Sigmoid colon (tissue), 7 donors: ENCODE data around the gene PDRG1. TPM values are rescaled to one million over a fixed set of nuclear protein-coding genes. Genes with fewer than 3 reads are reported as not detected.

ENCODE experiments used
- DNase-seq: peaks from one replicate; pipeline ENCODE4 v3.0.0-alpha.2; 2019
- H3K27ac ChIP-seq, 4 donors: fragments of 200-600 bp; sonication (generic); one replicate each; pipeline ENCODE4 v1.5.1; 2016 to 2019; ENCODE audit warnings: mild to moderate bottlenecking in 1 of 4
- H3K27me3 ChIP-seq, 3 donors: fragments of 200-600 bp; sonication (generic); one replicate each; pipeline ENCODE4 v1.5.1; 2019; ENCODE audit warnings: mild to moderate bottlenecking in 1 of 3
- H3K36me3 ChIP-seq, 4 donors: fragments of 200-600 bp; sonication (generic); one replicate each; pipeline ENCODE4 v1.5.1; 2016 to 2019
- H3K4me1 ChIP-seq, 4 donors: fragments of 200-600 bp; sonication (generic); one replicate each; pipeline ENCODE4 v1.5.1; 2017 to 2019
- H3K4me3 ChIP-seq, 4 donors: fragments of 200-600 bp; sonication (generic); one replicate each; pipeline ENCODE4 v1.5.1; 2017 to 2019; ENCODE audit warnings: mild to moderate bottlenecking in 2 of 4, moderate library complexity in 1 of 4
- H3K9me3 ChIP-seq, 4 donors: fragments of 200-600 bp in 3 of 4; sonication (generic) in 3 of 4; one replicate each; pipeline versions ENCODE4 v1.5.1 to v1.6.1; 2013 to 2019
- EP300 ChIP-seq, 4 donors: sonication (generic); formaldehyde crosslinking; IDR thresholded peaks; one replicate each; pipeline ENCODE4 v1.6.1; 2017; ENCODE audit warnings: antibody characterized with exemption in 4 of 4
- POLR2A ChIP-seq, 2 donors: fragments of 450-650 bp; IDR thresholded peaks; one replicate each; pipeline ENCODE4 v1.6.1; 2016; ENCODE audit warnings: antibody characterized with exemption in 2 of 2, mild to moderate bottlenecking in 2 of 2, moderate library complexity in 2 of 2
- POLR2AphosphoS5 ChIP-seq, 4 donors: sonication (generic); formaldehyde crosslinking; IDR thresholded peaks; one replicate each; pipeline ENCODE4 v1.6.1; 2017; ENCODE audit warnings: antibody characterized with exemption in 4 of 4
- WGBS, 2 donors: extraction: QIAGEN DNeasy Blood & Tissue Kit; methylation state at CpG; one replicate each; pipeline ENCODE4 v1.1.7; 2013; 5-methylcytosine and 5-hydroxymethylcytosine counted together
- intact Hi-C: fragments of 100-400 bp; cut with DNase I; formaldehyde crosslinking; loops from one replicate; pipeline ENCODE4 v1.15.1; 2023
- polyA plus RNA-seq, 3 donors: library from polyadenylated mRNA; stranded (reverse); fragments of 200-250 nt; gene quantifications; one replicate each; pipeline ENCODE4 v1.2.3, GENCODE V29; 2013
- total RNA-seq, 4 donors: library from RNA; depleted of rRNA; stranded (reverse); fragments of >200 nt; gene quantifications; one replicate each; pipeline ENCODE4 v1.1.0, GENCODE V29; 2016
- TF ChIP-seq, protein P1 (sequence below), 4 experiments: fragments of 450-650 bp in 3 of 4; fragments of 200-600 bp in 1 of 4; IDR thresholded peaks; one replicate each; pipeline ENCODE4 v1.5.1; 2016 to 2019; ENCODE audit warnings: antibody characterized with exemption in 4 of 4, mild to moderate bottlenecking in 3 of 4, moderate library complexity in 2 of 4
- donor health status: healthy with polysubstance abuse.
- donor health status: Bipolar disorder and iron deficiency.
- donor health status: healthy.

Gene PDRG1
- total and polyA plus RNA-seq, 7 donors, result 5.0 to 15.2 (median 10.2) TPM

DNA sequence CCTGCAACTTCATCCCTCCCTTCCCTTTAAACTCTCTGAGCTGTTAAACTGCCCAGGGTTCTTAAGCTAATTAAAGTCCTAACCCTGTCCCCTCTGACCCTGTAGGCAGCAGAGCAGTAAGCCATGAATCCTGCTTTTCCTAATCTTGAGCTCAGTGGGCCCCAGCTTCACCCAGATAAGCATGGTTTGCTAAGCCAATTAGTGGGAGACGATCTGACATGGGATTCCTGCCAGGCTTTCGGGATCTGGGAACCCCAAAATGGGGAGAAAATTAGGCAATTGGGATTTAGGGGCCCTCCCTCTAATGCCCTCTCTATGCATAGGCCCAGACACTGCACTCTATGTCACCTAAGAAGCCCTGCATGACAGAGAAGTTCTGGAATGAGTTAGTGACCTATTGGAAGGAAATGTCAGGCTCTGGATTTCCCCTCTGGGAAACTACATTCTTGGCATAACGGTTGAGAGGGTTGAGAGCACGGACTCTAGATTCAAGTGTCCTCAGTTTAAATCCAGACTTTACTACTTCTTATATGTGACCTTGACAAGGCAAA, 20.7 kb upstream of the PDRG1 start:
- peaks cover 0 to 8% (median 2%) of the 10 kb centered on the region in 4 donors for H3K4me1 ChIP-seq
- no peak overlapping the region for H3K4me3 ChIP-seq
- DNase-seq, result no peak
- H3K27ac ChIP-seq, result no peak overlapping the region
- TF ChIP-seq EP300 (IDR thresholded peaks at IDR 0.05) (no peak), POLR2AphosphoS5 (IDR thresholded peaks at IDR 0.05) (no peak), POLR2A (IDR thresholded peaks at IDR 0.05) (no peak)
- TF ChIP-seq, protein P1, sequence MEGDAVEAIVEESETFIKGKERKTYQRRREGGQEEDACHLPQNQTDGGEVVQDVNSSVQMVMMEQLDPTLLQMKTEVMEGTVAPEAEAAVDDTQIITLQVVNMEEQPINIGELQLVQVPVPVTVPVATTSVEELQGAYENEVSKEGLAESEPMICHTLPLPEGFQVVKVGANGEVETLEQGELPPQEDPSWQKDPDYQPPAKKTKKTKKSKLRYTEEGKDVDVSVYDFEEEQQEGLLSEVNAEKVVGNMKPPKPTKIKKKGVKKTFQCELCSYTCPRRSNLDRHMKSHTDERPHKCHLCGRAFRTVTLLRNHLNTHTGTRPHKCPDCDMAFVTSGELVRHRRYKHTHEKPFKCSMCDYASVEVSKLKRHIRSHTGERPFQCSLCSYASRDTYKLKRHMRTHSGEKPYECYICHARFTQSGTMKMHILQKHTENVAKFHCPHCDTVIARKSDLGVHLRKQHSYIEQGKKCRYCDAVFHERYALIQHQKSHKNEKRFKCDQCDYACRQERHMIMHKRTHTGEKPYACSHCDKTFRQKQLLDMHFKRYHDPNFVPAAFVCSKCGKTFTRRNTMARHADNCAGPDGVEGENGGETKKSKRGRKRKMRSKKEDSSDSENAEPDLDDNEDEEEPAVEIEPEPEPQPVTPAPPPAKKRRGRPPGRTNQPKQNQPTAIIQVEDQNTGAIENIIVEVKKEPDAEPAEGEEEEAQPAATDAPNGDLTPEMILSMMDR (IDR thresholded peaks at IDR 0.05), result no peak
- intact Hi-C loops, result no loop called here
- WGBS, 2 donors, result 30 to 52% methylated on average over 4 of the region's 4 CpGs
- H3K9me3 ChIP-seq, result no peaks in the 10 kb centered on the region
- peaks cover 4 to 36% (median 8%) of the 10 kb centered on the region in 3 donors for H3K27me3 ChIP-seq
- no peaks in the 10 kb centered on the region for H3K36me3 ChIP-seq

DNA sequence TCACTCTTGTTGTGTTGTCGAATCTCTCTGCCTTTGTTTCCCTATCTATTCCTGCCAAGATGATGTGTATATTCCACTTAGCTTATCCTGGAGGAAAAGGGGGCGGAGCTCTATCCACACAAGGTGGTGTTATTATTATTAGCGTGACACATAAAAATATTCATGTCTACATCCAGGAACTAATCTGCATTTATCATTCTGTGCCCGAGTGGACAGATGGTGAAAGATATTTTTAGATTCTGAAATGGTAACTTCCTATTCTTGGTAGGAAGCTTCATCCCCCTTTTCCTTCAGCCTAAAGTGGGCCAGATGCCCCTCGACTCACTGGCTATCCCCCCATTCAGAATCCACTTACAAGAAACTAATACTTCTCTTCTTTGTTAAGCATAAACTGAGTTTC, 18.1 kb upstream of the PDRG1 start:
- H3K27me3 ChIP-seq, result peaks cover 12 to 47% (median 31%) of the 10 kb centered on the region in 3 donors
- no peaks in the 10 kb centered on the region for H3K9me3 ChIP-seq
- 59 to 60% methylated on average over 5 of the region's 5 CpGs for WGBS, 2 donors

DNA sequence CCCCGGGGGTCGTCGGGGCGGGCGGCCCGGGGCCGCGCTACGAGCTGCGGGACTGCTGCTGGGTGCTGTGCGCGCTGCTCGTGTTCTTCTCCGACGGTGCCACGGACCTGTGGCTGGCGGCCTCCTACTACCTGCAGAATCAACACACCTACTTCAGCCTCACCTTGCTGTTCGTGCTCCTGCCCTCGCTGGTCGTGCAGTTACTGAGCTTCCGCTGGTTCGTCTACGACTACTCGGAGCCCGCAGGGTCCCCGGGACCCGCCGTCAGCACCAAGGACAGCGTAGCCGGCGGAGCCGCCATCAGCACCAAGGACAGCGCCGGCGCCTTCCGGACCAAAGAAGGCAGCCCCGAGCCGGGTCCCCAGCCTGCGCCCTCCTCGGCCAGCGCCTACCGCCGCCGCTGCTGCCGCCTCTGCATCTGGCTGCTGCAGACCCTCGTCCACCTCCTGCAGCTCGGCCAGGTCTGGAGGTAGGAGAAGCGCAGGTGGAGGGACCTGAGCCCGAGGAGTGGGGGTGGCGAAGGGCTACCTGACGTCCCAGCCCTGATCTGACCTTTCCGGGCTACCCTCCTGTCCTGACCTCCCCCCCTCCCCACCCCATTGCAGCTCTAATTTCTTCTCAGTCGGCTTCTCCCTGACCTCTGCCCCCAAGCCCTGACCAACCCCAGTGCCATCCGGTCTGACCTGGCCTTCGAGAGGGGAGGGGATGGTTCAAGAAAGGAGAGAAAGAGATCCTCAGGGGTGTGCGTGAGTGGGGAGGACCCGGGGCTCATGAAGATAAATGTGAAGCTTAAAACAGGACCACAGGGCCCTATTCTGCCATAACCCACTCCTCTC, 16.7 kb upstream of the PDRG1 start:
- Histone ChIP-seq H3K27me3 (peaks cover 12 to 47% (median 31%) of the 10 kb centered on the region in 3 donors), H3K27ac (no peak overlapping the region), H3K4me1 (peaks cover 0 to 8% (median 3%) of the 10 kb centered on the region in 4 donors), H3K9me3 (no peaks in the 10 kb centered on the region), H3K36me3 (no peaks in the 10 kb centered on the region), H3K4me3 (no peak overlapping the region)
- intact Hi-C loops, result no loop called here
- 2 to 5% methylated on average over 57 of the region's 57 CpGs for WGBS, 2 donors
- DNase-seq, result no peak
- TF ChIP-seq, protein P1 (IDR thresholded peaks at IDR 0.05), result no peak
- TF ChIP-seq EP300 (IDR thresholded peaks at IDR 0.05) (no peak), POLR2A (IDR thresholded peaks at IDR 0.05) (no peak), POLR2AphosphoS5 (IDR thresholded peaks at IDR 0.05) (no peak)

More for the DNA sequence above, 18.1 kb upstream of the PDRG1 start:
- intact Hi-C loops, result no loop called here
- Histone ChIP-seq H3K4me3 (no peak overlapping the region), H3K4me1 (peaks cover 0 to 8% (median 3%) of the 10 kb centered on the region in 4 donors), H3K27ac (no peak overlapping the region), H3K36me3 (no peaks in the 10 kb centered on the region)
- no peak for DNase-seq
- no peak for TF ChIP-seq POLR2AphosphoS5 (IDR thresholded peaks at IDR 0.05)
- TF ChIP-seq POLR2A (IDR thresholded peaks at IDR 0.05), result no peak
- TF ChIP-seq EP300 (IDR thresholded peaks at IDR 0.05), result no peak
- TF ChIP-seq, protein P1 (IDR thresholded peaks at IDR 0.05), result no peak

DNA sequence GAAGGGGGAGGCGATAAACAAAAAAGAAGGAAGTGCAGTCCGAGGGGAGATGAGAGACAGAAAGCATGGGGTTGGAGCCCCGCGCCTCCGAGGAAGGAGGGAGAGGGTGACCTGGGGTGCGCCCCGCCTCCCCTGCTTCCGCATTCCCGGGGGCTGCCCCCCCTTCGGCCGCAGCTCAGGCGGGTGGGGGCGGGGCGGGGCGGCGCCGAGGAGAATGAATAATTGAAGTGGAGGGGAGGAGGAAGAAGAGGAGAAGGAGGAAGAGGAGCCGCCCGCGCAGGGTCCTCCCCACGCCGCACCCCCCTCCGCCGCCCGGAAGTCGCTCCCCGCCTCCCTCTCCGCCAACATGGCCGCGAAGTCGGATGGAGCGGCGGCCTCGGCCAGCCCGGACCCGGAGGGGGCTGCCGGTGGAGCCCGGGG, 16.0 kb upstream of the PDRG1 start, which contains the start of gene XKR7:
TSS of gene XKR7 (plus strand) at position 322 of the 420 bp plus-strand sequence. CDS start at position 347, 25 bp downstream.
- Histone ChIP-seq H3K27ac (no peak within 1 kb of the TSS), H3K4me3 (no peak within 1 kb of the TSS), H3K4me1 (peaks cover 0 to 8% (median 3%) of the 10 kb centered on the region in 4 donors), H3K36me3 (no peaks in the 10 kb centered on the region), H3K27me3 (peaks cover 12 to 50% (median 31%) of the 10 kb centered on the region in 3 donors), H3K9me3 (no peaks in the 10 kb centered on the region)
- TF ChIP-seq POLR2A (IDR thresholded peaks at IDR 0.05) (no peak), EP300 (IDR thresholded peaks at IDR 0.05) (no peak), POLR2AphosphoS5 (IDR thresholded peaks at IDR 0.05) (no peak)
- TF ChIP-seq, protein P1 (IDR thresholded peaks at IDR 0.05), result no peak
- intact Hi-C loops, result no loop called here
- DNase-seq, result no peak
- WGBS, 2 donors, result 0 to 5% methylated on average over 38 of the region's 38 CpGs
